Measurements from ENCODE around the gene SWT1.
"Not testable (repeated sequence)": the region's sequence is repeated elsewhere in the genome, so short reads cannot be mapped to it uniquely, and the experiment has no call there.

The SWT1 gene

GRCh38 chr1:185241127-185241526 is 84.2 kb downstream of the SWT1 start:
- no peak for TF ChIP-seq CTCF (IDR thresholded peaks at IDR 0.05; ENCODE audit: low read length, missing control alignments)
- no peak for DNase-seq (ENCODE audit: low read depth)
- no peak overlapping the region for H3K4me3 ChIP-seq (replicated peaks; ENCODE audit: low read depth, low read length)

GRCh38 chr1:185244015-185244747 is 87.2 kb downstream of the SWT1 start:
- TF ChIP-seq CTCF (IDR thresholded peaks at IDR 0.05; ENCODE audit: low read length, missing control alignments): no peak
- DNase-seq (ENCODE audit: low read depth): peak; percentile 61

GRCh38 chr1:185245466-185245865 is 88.5 kb downstream of the SWT1 start:
- no peak for TF ChIP-seq CTCF (IDR thresholded peaks at IDR 0.05; ENCODE audit: low read length, missing control alignments)
- H3K4me3 ChIP-seq (replicated peaks; ENCODE audit: low read depth, low read length): no peak overlapping the region
- DNase-seq (ENCODE audit: low read depth): no peak

More at GRCh38 chr1:185244015-185244747, 87.2 kb downstream of the SWT1 start:
- H3K4me3 ChIP-seq (replicated peaks; ENCODE audit: low read depth, low read length): no peak overlapping the region

- H3K4me3 ChIP-seq (replicated peaks; ENCODE audit: low read depth, low read length): no peak overlapping the region
- TF ChIP-seq CTCF (IDR thresholded peaks at IDR 0.05; ENCODE audit: low read length, missing control alignments): no peak
- no peak for DNase-seq (ENCODE audit: low read depth)
Measured at GRCh38 chr1:185249563-185249962, 92.6 kb downstream of the SWT1 start.

GRCh38 chr1:185250063-185250462 is 93.1 kb downstream of the SWT1 start:
- TF ChIP-seq CTCF (IDR thresholded peaks at IDR 0.05; ENCODE audit: low read length, missing control alignments): no peak
- no peak for DNase-seq (ENCODE audit: low read depth)
- no peak overlapping the region for H3K4me3 ChIP-seq (replicated peaks; ENCODE audit: low read depth, low read length)

- not testable (repeated sequence) for H3K4me3 ChIP-seq (replicated peaks; ENCODE audit: low read depth, low read length); DNase-seq (ENCODE audit: low read depth)
Measured at GRCh38 chr1:185251928-185252327, 95.0 kb downstream of the SWT1 start.

- DNase-seq (ENCODE audit: low read depth); H3K4me3 ChIP-seq (replicated peaks; ENCODE audit: low read depth, low read length): not testable (repeated sequence)
Measured at GRCh38 chr1:185252404-185252803, 95.4 kb downstream of the SWT1 start.

- DNase-seq (ENCODE audit: low read depth); H3K4me3 ChIP-seq (replicated peaks; ENCODE audit: low read depth, low read length): not testable (repeated sequence)
Measured at GRCh38 chr1:185255595-185255994, 98.6 kb downstream of the SWT1 start.

GRCh38 chr1:185257116-185257949 is 100.4 kb downstream of the SWT1 start:
- H3K4me3 ChIP-seq (replicated peaks; ENCODE audit: low read depth, low read length); DNase-seq (ENCODE audit: low read depth): not testable (repeated sequence)

Measured in fibroblast of pulmonary artery (primary cell).